ENCODE measurements around the gene PAK6. TPM values are rescaled to one million over a fixed set of nuclear protein-coding genes. Genes with fewer than 3 reads are reported as not detected.

PAK6 gene
- total RNA-seq, 1 experiment from 2014 or later: 30.4 TPM

- POLR2A ChIA-PET (ENCODE audit: unreplicated experiment): no interaction called here
- Histone ChIP-seq H3F3A (ENCODE audit: low read length, unreplicated experiment) (no peaks in the 10 kb centered on the region), H3K27ac (ENCODE audit: low read length) (no peak overlapping the region), H3K9me2 (replicated peaks; ENCODE audit: low read length) (no peaks in the 10 kb centered on the region), H3K9me3 (ENCODE audit: low read length) (no peaks in the 10 kb centered on the region), H3K36me3 (ENCODE audit: low read depth, low read length) (peaks cover 72% of the 10 kb centered on the region), H3K4me3 (ENCODE audit: low read length) (no peak overlapping the region), H3K27me3 (ENCODE audit: low read length) (no peaks in the 10 kb centered on the region), H3K4me2 (ENCODE audit: low read length) (no peak overlapping the region), H3K79me2 (ENCODE audit: low read length) (peaks cover 24% of the 10 kb centered on the region; the same call in 1 of the 2 replicates), H3K9ac (ENCODE audit: low read length) (no peak overlapping the region), H2AFZ (ENCODE audit: low read length) (no peak overlapping the region), H4K20me1 (ENCODE audit: low read length) (no peaks in the 10 kb centered on the region), H3K4me1 (ENCODE audit: insufficient read depth, low read length) (no peaks in the 10 kb centered on the region)
- TF ChIP-seq EZH2phosphoT487 (IDR thresholded peaks at IDR 0.05; ENCODE audit: borderline replicate concordance, low read length): no peak
- TF ChIP-seq EZH2 (IDR thresholded peaks at IDR 0.05; ENCODE audit: low read length, unreplicated experiment): no peak
- TF ChIP-seq CTCF (conservative IDR thresholded peaks at IDR 0.05; ENCODE audit: low read depth, low read length): no peak
- ATAC-seq (no peak), DNase-seq (no peak)
- intact Hi-C loops (cut with micrococcal nuclease): no loop called here
- CTCF ChIA-PET: no interaction called here
- BruUV-seq (replicated peaks): no TSS peak
Measured at GRCh38 chr15:40197434-40197833, 41.4 kb upstream of the PAK6 start.

- no peaks in the 10 kb centered on the region for H3K27me3 ChIP-seq (ENCODE audit: low read length)
- H3K4me1 ChIP-seq (ENCODE audit: insufficient read depth, low read length): no peaks in the 10 kb centered on the region
- H3K79me2 ChIP-seq (ENCODE audit: low read length): peaks cover 17% of the 10 kb centered on the region; the same call in 1 of the 2 replicates
- TF ChIP-seq EZH2 (IDR thresholded peaks at IDR 0.05; ENCODE audit: low read length, unreplicated experiment): no peak
- TF ChIP-seq CTCF (conservative IDR thresholded peaks at IDR 0.05; ENCODE audit: low read depth, low read length): no peak
- TF ChIP-seq EZH2phosphoT487 (IDR thresholded peaks at IDR 0.05; ENCODE audit: borderline replicate concordance, low read length): no peak
- peaks cover 69% of the 10 kb centered on the region for H3K36me3 ChIP-seq (ENCODE audit: low read depth, low read length)
- no peaks in the 10 kb centered on the region for H4K20me1 ChIP-seq (ENCODE audit: low read length)
- DNase-seq (no peak), ATAC-seq (no peak)
- H3K9me3 ChIP-seq (ENCODE audit: low read length): no peaks in the 10 kb centered on the region
- no peak overlapping the region for H3K9ac ChIP-seq (ENCODE audit: low read length)
- CTCF ChIA-PET: no interaction called here
- intact Hi-C loops (cut with micrococcal nuclease): no loop called here
- no peak overlapping the region for H2AFZ ChIP-seq (ENCODE audit: low read length)
- H3K27ac ChIP-seq (ENCODE audit: low read length): no peak overlapping the region
- H3K4me3 ChIP-seq (ENCODE audit: low read length): no peak overlapping the region
- POLR2A ChIA-PET (ENCODE audit: unreplicated experiment): no interaction called here
- no peaks in the 10 kb centered on the region for H3F3A ChIP-seq (ENCODE audit: low read length, unreplicated experiment)
- no peak overlapping the region for H3K4me2 ChIP-seq (ENCODE audit: low read length)
- H3K9me2 ChIP-seq (replicated peaks; ENCODE audit: low read length): no peaks in the 10 kb centered on the region
- BruUV-seq (replicated peaks): no TSS peak
Measured at GRCh38 chr15:40198355-40199085, 40.3 kb upstream of the PAK6 start.

GRCh38 chr15:40204100-40204499 lies 34.8 kb upstream of the PAK6 start:
- POLR2A ChIA-PET (ENCODE audit: unreplicated experiment): no interaction called here
- ATAC-seq (no peak), DNase-seq (no peak)
- intact Hi-C loops (cut with micrococcal nuclease): no loop called here
- no peaks in the 10 kb centered on the region for H3K9me3 ChIP-seq (ENCODE audit: low read length)
- no peak overlapping the region for H3K9ac ChIP-seq (ENCODE audit: low read length)
- peaks cover 65% of the 10 kb centered on the region for H3K36me3 ChIP-seq (ENCODE audit: low read depth, low read length)
- no peaks in the 10 kb centered on the region for H3K79me2 ChIP-seq (ENCODE audit: low read length)
- H3K4me3 ChIP-seq (ENCODE audit: low read length): no peak overlapping the region
- H3K4me2 ChIP-seq (ENCODE audit: low read length): no peak overlapping the region
- H3K27ac ChIP-seq (ENCODE audit: low read length): no peak overlapping the region
- CTCF ChIA-PET: no interaction called here
- no peak overlapping the region for H2AFZ ChIP-seq (ENCODE audit: low read length)
- no peaks in the 10 kb centered on the region for H4K20me1 ChIP-seq (ENCODE audit: low read length)
- H3K9me2 ChIP-seq (replicated peaks; ENCODE audit: low read length): no peaks in the 10 kb centered on the region
- no peaks in the 10 kb centered on the region for H3F3A ChIP-seq (ENCODE audit: low read length, unreplicated experiment)
- TF ChIP-seq EZH2 (IDR thresholded peaks at IDR 0.05; ENCODE audit: low read length, unreplicated experiment) (no peak), CTCF (conservative IDR thresholded peaks at IDR 0.05; ENCODE audit: low read depth, low read length) (no peak), EZH2phosphoT487 (IDR thresholded peaks at IDR 0.05; ENCODE audit: borderline replicate concordance, low read length) (no peak)
- no peaks in the 10 kb centered on the region for H3K4me1 ChIP-seq (ENCODE audit: insufficient read depth, low read length)
- no TSS peak for BruUV-seq (replicated peaks)
- no peaks in the 10 kb centered on the region for H3K27me3 ChIP-seq (ENCODE audit: low read length)
